GM12873 (cell line): ENCODE data around the gene MRTO4.

Source experiments
- TF ChIP-seq, protein P1 (sequence below): IDR thresholded peaks from 2 replicates; pipeline ENCODE4 v1.5.1; 2012; ENCODE audit warnings: low read depth, mild to moderate bottlenecking, moderate library complexity, low read length, control low read depth; ENCODE audit not compliant: insufficient read depth; ENCODE audit errors: missing control alignments

Gene MRTO4

GRCh38 chr1:19220080-19220846 lies 31.3 kb upstream of the MRTO4 start:
- TF ChIP-seq, protein P1, sequence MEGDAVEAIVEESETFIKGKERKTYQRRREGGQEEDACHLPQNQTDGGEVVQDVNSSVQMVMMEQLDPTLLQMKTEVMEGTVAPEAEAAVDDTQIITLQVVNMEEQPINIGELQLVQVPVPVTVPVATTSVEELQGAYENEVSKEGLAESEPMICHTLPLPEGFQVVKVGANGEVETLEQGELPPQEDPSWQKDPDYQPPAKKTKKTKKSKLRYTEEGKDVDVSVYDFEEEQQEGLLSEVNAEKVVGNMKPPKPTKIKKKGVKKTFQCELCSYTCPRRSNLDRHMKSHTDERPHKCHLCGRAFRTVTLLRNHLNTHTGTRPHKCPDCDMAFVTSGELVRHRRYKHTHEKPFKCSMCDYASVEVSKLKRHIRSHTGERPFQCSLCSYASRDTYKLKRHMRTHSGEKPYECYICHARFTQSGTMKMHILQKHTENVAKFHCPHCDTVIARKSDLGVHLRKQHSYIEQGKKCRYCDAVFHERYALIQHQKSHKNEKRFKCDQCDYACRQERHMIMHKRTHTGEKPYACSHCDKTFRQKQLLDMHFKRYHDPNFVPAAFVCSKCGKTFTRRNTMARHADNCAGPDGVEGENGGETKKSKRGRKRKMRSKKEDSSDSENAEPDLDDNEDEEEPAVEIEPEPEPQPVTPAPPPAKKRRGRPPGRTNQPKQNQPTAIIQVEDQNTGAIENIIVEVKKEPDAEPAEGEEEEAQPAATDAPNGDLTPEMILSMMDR: no peak

DNA sequence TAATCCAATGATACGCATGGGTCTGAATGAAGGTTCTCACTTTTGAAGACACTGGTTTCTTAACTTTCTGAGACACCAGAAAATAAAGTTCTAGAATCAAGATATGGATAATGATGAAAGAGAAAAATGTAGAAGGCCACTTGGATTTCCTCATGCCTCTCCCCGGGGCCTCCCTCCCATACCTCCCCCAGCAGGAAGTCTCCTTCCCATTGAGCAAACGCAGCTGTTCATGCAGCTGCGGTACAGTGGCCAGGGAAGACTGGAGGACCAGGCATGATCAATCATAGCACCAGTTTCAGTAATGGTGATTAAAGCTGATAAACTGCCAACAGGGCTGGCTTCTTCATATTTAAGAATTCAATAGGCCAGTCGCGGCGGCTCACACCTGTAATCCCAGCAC lies 30.6 kb upstream of the MRTO4 start:
- TF ChIP-seq, protein P1: no peak

DNA sequence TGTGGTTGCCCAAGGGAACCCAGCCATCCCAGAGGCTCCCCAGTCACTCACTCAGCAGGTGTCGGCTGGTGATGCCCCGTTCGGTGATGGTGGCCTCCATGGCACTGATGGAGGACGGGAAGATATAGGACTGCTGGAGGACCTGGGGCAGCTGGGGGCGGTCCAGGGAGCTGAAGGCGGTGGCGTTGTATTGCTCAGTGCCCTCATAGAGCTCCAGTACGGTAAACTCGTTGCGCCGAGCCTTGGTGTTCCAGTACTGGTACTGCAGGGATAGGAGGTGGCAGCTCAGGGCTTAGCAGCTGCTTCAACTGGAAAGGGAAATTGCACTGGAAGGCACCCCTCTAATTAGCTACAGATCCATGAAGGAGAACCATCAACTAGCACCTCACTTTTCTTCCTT lies 29.0 kb upstream of the MRTO4 start:
- TF ChIP-seq, protein P1: no peak

GRCh38 chr1:19222979-19223824 lies 28.4 kb upstream of the MRTO4 start:
- TF ChIP-seq, protein P1: no peak

- TF ChIP-seq, protein P1: no peak
Observed at GRCh38 chr1:19229229-19229628, 22.4 kb upstream of the MRTO4 start.

GRCh38 chr1:19229828-19230325 lies 21.7 kb upstream of the MRTO4 start:
- TF ChIP-seq, protein P1: no peak

DNA sequence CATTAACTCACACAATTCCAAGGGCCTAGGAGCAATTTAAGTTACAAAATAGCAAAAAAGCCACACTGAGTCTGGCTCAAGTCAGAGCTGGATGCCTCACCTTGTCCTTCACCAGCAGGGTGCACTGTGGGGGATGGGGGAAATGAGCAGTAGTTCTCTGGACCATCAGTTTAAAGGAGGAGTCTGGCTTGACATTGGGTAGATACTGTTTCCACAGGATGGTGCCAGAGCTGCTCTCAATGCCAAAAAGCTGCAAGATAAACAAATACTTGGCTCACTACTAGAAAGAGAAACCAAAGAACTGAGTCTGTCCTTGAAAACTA lies 19.1 kb upstream of the MRTO4 start:
- TF ChIP-seq, protein P1: no peak
